T-helper 1 cell (primary cell): Measurements from ENCODE around the gene CDK18.
"Not testable (repeated sequence)": the region's sequence is repeated elsewhere in the genome, so short reads cannot be mapped to it uniquely, and the experiment has no call there.

ENCODE experiments used
- DNase-seq, 5 donors: peaks; one replicate each; pipeline ENCODE4 v3.0.0-alpha.2; 2012 to 2020

Gene CDK18

DNA sequence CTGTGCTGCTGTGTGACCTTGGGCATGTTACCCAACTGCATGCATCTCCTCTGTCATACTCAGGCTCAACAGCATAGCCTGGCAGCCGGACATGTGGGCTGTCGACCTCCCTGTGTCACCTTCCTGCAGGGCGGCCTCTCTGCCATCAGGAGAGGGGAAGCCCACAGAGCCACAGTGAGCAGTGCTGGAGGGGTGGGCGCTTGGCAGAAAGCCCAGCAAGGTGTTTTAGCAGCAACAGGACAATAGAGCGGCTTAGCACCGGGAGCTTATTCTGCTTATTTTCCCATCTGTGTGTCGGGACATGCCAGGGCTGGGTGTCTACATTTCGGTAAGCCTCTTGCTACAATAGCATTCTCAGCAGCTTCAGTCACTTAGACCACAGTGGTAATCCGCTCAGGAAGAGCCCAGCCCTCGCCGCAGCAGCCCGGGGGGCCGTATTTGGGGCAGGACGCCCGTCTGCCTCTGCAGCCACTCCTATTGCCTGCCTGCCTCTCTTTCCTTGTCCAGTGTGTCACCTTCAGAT is 22.8 kb upstream of the CDK18 start:
- no peak for DNase-seq

DNA sequence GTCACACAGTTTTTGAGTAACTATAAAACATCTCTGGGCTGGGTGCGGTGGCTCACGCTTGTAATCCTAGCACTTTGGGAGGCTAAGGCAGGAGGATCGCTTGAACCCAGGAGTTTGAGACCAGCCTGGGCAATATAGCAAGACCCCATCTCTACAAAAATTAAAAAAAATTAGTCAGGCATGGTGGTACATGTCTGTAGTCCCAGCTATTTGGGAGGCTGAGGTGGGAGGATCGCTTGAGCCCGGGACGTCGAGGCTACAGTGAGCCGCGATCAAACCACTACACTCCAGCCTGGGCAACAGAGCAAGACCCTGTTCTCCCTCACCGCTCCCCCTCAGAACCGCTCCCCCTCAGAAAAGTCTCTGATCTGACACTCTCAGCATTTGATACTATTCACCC is 21.9 kb upstream of the CDK18 start:
- not testable (repeated sequence) for DNase-seq

DNA sequence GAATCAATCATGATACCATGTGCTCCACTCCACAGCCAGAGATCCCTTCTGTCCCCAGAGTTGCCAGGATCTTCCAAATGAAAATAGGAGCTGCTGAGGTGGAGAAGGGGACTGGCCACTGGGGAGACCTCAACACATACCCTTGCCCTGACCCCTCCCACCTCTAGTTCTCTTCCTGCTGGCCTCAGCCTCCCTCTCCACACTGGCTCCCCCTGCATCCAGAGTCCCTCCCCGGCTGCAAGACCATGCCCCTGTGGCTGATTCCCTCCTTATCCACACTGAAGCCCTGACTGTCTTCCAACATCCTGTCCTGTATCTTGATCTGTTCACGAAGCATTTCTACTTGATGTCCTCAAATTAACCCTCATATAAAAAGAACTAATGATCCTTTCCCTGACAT is 21.1 kb upstream of the CDK18 start:
- DNase-seq = no peak

DNA sequence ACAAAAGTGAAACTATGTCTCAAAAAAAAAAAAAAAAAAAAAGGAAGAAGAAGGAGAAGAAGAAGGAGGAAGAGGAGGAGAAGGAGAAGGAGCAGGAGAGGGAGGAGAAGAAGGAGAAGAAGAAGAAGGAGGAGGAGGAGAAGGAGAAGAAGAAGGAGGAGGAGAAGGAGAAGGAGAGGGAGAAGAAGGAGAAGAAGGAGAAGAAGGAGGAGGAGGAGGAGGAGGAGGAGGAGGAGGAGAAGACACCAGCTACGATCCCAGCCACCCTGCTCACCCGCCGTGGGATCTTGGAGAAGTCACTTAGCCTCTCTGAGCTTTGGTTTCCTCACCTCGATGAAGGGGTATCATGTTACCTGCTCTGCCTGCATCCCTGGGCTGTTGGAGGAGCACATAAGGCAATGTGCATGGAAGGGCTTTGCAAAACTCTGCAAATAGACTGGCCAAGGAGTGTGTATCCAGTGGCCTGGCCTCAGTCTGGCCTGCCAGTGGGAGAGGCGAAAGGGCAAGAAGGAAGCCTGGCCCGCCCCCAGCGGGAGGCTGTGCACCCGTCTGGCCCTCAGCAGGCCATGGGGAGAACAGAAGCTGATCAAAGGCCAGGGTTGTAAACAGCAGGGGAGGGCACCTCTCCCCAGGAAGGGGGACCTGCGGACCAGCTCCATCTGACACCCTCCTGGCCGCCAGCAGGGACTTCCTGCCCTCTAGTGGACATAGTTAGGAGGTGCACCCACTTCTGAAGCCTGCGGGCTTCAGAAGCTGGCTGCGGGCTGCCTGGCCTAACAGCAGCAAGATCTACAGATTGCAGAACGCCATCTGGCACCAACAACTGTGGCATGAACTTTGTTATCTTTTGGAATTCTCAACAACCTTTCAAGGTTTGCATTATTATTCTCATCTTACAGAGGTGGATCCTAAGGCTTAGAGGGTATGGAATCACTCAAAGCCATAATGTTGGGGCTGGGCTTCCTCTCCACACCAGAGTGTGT is 19.2 kb upstream of the CDK18 start:
- peak; percentile 38 to 70 (median 60) for DNase-seq

DNA sequence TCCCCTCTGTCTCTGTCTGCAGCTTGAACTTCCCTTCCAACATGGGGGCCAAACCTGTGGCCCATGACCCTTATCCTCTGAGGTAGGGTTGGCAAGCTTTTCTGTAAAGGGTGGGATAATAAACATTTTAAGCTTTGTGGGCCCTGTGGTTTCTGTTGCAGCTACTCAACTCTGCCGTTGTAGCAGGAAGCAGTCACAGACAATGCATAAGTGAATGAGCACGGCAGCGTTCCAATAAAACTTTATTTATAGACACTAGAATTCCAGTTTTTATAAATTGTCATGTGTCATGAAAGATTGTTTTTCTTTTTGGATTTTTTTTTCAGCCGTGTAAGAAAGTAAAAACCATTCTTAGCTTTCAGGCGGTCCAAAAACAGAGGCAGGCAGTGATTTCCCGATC is 18.2 kb upstream of the CDK18 start:
- DNase-seq = no peak

DNA sequence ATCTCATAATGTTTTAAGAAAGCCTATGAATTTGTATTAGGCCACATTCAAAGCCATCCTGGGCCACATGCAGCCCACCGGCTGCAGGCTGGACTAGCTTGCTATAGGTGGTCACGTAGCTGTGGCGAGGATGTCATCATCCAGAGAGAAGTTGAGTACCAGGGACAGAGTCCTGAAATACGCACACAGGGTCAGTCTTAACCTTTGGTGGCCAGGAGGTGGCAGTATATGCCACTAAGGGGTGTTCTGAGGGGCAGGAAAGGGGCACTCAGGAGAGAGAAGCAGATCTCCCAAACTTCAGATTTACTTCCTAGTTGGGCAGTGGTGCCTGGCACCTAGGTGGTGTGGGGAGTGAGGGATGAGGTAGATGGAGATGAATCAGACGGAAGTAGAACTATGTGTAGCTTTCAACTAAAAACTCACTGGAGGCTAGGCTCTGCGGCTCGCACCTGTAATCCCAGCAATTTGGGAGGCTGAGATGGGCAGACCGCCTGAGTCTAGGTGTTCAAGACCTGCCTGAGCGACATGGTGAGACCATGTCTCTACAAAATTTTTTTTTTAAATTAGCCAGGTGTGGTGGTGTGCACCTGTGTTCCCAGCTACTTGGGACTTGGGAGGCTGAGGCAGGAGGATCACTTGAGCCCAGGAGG is 16.3 kb upstream of the CDK18 start:
- peak in 2 of 5 donors; percentile 32 to 49 for DNase-seq

DNA sequence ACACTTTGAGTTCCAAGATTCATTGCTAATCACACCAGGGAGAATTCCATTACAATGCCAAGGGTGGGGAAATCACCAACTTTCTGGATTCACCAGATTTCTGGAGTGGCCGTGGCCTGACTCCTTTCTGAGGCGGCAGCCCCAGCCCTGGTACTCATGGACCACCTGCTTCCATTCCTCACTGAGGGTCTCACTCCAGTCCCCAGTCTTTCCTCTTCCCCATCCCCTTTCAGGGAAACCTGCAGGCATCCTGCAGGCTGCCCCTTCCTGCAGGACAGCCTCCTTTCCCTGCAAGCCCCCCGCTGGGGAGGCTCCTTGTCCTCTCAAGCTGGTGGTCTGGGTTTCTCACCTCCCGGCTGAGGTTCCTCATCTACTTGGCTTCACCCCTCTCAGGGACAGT is 12.7 kb upstream of the CDK18 start:
- no peak for DNase-seq

DNA sequence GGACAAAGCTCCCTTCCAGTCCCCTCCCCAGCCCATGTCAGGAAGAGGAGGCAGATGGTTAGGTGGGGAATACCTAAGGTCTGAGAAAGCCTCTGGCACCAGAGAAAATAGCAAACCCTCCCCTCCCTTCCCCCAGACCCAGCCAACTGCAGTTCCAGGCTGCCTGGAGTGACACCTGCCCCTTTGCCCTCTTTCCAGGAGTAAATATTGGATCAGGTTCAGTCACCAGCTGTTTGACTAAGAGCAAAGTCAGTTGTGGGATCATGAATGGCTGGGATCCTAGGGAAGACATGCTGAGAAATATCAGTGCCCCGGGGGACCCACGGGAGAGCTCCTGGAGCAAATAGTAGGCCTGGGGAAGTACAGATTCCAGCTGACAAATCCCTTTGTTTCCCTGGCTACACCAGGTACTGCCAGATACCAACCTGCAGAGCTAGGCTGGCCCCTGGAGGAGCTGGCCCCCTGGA is 12.2 kb upstream of the CDK18 start:
- DNase-seq = no peak

DNA sequence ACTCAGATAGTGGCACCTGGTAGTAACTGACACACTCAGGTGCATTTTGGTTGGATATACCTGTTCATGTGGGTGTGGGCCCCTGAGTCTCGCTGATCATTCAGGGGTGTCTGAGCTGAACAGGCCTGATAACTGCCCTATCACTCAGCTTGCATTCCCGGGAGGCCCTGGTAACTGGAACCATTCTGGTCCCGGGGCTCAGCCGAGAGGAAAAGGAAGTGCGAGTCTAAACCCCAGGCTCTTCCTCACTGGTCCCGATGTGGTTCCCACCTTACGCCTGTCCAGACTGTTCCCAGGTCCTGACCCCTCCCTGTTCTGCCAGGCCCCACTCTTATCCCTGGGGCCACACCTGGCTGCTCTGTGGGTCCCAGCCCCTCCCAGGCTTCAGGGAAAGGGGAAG is 11.7 kb upstream of the CDK18 start:
- DNase-seq = no peak

DNA sequence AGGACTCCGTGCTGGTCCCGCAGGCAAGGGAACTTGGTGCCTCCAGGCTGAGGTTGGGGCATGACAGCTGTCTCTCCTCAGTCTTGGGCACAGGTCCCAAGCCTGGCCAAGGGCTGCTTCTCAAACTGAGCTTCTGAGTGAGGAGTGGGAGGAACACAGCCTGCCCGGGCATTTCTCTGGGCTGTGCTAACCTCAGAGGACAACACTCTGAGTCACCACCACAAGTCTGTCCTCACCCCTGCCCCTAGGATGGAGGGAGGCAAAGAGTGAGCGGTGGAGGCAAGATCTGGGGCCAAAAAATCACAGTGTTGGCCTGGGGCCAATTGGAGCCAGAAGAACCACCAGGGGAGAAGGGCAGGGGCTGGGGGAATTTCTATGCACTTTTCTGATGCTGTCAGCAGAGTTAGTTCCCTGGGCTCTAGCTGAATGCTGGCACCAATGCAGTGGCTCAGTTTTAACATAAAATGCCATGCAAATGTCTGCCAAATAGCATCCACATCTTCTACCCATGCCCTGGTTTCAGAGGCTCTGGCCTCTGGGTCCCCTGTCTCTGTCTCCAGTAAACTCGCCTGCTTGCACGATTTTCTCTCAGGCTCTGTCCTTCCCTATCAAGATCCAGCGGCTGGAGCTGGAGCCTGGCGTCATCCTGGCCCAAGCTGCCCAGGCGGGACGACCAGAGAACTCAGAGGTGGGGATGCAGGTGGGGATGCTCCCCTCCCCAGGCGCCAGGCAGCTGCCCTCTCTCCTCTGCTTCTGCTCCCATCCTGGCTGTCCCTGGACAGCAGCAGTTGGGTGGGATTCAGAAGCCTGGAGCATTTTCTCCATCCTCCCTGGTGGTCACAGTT is 11.0 kb upstream of the CDK18 start:
- no peak for DNase-seq

DNA sequence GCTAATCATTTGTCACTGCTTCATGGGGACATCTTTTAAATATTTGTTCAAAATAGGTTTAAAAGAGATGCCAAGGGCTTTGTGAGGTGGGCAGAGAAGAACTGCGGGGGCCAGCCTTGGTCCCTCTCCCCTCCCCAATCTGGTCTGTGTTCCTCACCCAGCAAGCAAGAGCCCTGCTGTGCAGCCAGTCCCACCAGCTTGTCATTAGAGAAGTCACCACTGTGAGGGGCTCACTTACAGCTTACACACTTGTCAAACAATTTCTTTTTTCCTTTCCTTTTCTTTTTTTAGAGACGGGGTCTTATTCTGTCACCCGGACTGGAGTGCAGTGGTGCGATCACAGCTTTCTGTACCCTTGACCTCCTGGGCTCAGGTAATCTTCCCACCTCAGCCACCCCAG is 10.4 kb upstream of the CDK18 start:
- DNase-seq = no peak

DNA sequence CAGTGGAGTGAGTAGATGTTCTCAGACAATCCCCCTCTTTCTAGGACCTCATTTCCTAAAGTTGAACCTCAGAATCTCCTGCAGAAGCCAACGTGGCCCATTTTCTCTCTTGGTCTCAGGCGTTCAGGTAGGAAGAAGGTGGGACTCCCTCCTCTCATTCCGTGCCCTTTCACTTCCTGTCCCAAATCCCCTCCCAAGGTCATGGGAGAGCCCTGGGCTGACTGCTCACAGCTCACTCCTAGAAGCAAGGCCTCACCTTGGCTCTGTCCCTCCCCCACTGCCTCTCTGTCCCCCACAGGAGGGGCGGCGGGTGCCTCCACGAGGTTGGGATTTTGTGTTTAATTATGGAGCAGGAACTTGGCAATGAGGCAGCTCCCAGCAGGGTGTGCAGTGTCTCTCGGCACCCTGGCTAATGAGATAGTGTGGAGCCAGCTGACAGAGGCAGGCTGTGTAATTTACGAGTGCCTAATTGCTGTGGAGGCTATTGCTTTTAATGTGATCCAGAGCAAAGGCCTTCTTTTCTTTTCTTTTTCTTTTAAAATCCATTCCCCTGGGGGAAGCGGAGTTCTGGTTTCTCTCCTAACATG is 9.1 kb upstream of the CDK18 start:
- no peak for DNase-seq

DNA sequence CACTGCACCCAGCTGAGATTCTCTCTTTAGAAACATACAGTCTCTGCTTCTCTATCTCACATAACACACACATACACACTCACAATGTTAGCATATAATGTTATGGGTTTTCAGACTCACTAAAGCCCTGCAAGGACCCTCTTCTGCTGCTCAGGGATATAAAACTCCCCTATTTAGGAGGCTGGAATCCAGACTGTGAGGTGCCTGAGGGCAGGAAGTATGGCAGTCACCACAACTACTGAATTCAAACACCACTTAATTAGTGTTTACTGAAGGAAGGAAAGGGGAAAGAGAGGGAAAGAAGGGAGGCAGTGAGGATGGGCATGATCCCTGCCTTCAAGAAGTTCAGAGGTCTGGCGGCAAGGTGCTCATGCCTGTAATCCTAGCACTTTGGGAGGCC is 7.8 kb upstream of the CDK18 start:
- no peak for DNase-seq

DNA sequence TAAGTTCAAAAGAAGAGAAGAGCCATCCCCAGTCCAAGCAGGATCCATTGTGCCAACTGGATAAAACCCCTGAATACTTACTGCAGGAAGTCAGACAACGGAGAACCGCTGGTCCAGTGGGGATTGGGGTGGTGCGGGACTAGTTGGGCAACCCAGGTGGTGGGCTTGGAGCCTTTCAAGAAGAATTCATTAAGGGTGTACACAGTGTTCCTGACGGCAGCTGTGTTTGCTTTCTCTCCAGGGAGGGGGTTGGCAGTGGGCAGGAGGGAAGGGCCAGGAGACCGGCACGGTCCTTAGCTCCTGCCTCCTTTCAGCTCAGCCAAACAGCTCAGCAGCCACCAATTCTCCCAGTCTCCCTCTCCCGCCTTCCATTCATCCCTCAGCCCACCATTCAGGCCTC is 7.1 kb upstream of the CDK18 start:
- DNase-seq = no peak

DNA sequence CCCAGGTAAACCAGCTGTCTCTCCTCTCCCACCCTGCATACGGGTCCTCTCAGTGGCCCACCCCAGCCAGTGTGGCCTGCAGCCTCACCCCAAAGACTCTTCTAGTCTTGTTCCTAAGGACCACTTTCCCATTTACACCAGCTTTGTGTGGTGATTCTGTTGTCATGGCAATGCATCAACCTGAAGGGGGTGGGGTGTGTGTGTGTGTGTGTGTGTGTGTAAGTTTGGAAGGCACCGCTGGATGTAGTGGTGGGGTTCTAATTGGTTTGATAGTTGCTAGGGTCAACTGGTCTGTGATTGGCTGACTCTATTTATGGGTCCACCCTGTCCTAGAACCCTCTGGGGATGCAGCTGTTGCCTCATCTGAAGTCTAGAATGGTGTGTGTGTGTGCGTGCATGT is 4.7 kb upstream of the CDK18 start:
- DNase-seq = no peak

DNA sequence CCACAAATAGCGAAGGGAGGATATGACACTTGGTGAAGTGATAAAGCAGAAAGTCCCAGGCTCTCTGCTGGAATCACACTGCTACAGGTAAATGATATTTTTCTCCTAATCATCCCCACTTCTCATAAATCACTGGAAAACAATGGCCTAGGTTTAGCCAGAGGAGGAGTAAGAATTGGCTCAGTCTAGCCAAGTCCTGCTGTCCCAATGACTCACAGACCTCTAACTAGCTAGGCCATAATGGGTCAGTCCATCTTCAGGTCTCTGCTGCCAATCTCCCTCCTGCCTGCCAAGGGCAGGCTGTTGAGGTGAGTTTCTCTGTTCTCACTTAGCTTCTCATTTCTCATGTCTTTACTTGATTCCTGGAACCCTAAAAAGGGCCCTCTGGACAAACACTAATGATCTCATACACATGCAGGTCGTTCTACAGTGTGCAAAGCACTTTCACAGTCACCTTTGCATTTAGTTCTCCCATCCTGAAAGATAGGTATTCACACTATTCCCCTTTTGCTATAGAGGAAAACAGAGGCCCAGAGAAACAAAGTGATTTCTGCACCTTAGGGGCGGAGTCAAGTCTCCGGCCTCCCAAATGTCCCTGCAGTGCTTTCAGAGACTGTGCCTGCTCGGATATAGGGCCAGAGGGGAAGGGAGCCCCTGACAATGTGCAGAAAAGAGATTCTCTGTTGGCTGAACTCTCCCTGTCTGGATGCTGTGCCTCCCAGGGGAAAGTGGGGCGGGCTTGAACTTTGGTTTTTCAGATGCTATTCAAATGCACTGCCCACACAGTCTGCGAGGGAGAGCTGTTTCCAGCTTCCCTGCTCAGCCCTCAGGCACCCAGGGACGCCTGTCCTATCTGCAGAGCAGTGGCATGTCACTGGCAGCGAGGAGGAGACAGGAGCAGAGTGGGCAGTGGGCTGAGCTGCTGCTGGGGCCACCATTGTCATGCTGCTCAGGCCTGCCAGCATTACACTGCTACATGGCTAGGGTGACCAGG is 3.9 kb upstream of the CDK18 start:
- no peak for DNase-seq

DNA sequence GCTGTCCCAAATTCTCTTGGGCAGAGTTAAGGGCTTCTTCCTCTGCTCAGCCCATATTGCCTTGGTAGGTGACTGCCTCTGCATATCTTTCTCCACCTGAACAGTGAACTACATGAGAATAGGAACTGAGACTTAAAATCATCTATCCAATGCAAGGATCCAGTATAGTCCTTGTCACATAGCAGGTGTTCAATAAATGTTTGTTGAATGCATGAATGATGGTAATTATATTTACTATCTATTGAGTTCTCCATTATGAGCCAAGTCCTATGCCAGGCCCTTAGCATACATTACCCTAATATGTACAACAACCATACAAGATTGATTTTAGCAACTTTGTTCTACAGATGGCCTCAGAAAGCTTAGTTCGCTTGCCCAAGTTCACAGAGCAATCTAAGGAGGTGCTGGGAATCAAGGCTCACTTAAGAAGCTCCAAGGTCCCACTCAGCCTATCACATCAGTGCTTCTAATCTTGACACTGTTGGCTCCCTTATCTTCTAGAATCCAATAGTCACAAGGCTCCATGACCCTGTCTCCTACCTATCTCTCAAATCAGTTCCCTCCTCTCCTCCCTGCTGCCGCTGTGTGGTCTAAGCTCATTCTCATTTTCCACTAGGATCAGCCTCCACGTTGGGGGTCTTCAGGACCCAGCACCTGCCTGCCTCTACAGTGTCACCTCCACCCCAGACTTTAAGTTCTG is 2.2 kb upstream of the CDK18 start:
- DNase-seq = no peak

DNA sequence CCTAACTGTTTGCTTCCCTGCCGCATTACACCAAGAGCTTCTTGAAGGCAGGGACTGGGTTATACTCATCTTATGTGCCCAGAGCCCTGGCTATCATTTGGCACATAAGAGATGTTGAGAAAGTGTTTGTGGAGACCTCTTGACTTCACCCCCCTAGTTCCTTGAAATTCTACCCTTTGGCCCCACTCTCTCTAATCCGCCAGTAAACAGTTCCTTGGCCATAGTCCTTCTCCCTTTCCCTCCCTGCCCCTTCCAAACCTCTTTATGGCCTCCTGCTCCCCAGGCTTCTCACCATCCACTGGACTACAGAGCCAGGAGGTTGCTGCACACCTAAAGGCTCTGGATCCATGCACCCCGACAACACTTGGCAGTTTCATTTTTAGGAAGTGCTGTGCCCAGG is 1.5 kb upstream of the CDK18 start:
- no peak for DNase-seq

DNA sequence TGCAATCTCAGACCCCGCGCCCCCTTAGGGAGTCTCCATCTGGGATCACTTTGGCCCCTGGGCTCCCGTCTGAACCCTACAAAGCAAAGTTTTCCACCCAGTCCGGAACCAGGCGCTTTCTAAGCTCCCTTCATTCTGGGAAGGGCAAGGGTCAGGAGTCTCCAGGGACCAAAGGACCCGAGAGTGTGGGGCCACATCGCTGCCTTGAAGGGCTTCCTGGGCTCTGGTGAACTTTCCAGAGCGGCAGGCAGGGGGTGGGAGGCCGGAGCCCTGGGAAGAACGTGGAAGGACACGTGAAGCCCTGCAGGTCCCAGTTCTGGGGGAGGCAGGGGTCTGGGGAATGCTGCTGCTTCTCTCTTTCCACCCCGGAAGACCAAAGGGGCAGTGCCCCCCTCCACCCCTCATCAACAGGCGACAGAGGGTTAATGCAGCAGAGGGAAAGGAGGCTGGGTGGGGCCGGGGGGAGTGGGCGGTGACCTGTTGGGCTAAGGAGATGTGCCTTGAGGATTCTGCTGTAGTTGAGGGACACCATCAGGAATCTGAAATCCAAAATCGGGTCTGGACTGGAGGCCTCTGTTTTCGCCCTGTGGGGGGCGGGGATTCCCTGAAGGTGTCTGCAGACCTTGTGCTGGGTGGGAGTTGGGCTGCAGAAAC is 734 bp downstream of the CDK18 start:
- no peak for DNase-seq

DNA sequence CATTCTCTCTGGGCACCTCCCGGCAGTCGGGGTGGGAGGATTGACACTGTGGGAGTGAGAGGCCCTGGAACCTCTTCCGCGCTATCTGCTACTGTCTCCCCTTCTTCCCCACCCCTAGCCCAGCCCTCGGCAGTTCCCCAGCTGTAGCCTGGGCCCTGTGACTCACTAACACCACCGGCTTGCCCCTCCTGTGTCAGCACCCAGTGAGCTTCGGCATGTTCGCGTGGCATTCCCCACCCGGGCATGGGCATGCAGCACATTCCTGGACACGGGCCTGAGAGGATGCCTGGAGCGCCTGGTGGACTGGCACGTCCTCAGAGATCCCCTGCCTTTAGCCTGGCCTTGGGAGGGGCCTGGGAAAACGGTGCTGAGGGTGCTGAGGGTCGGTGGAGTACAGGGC is 1.3 kb downstream of the CDK18 start:
- no peak for DNase-seq
